NB4 (cell line): ENCODE data around the gene KLF11.

Experiments used
- CTCF ChIP-seq: IDR thresholded peaks from one replicate; pipeline ENCODE4 v1.5.1; 2012; ENCODE audit warnings: low read depth, low read length
- MYC ChIP-seq: IDR thresholded peaks from 2 replicates; pipeline ENCODE4 v1.6.1; 2011; ENCODE audit warnings: low read depth, low read length
- POLR2A ChIP-seq: IDR thresholded peaks from 2 replicates; pipeline ENCODE4 v1.6.1; 2011; ENCODE audit warnings: mild to moderate bottlenecking; ENCODE audit not compliant: insufficient read length; ENCODE audit errors: extremely low read depth

DNA sequence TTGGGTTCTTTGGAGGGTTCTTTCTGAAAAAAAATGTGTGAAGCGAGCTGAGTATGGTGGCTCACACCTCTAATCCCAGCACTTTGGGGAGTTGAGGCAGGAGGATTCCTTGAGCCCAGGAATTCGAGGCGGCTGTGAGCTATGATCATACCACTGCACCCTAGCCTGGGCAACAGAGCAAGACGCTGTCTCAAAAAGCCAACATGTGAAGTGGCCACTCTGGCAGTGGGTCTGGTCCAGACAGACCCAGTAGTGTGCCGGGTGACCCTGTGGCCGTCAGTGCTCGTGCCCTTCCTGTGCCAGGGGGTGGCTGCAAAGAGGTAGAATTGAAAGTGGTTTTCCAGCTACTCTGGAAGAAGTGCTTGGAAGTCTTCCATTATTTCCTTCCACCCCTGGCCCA is 11.6 kb downstream of the KLF11 start:
- TF ChIP-seq POLR2A (no peak), CTCF (no peak), MYC (no peak)
